Measurements from ENCODE around the gene CFAP221.

DNA sequence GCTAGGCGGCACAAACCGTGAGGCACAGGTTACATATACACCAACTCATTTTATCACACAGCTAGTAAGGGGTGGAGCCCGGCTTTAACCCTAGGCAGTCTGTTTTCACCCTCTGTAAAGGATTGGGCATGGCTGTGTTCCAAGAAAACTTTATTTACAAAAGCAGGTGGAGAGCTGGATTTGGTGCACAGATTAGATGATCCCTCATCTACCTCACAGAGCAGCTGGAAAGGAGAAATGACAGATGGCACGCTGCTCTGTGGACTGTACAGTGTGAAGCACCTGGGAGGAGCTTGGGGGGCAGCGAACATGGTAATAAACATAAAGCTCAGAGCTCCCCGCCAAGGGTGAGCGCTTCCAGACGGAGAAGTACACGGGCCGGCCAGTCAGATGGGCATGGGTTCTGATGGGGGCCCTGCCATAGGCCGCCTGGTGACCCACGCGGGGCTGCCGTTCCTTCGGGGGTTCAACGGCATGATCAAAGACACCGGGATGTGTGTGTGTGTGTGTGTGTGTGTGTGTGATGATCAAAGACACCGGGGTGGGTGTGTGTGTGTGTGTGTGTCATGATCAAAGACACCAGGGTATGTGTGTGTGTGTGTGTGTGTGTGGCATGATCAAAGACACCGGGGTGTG is 133.9 kb downstream of the CFAP221 start:
- TF ChIP-seq, protein P1, sequence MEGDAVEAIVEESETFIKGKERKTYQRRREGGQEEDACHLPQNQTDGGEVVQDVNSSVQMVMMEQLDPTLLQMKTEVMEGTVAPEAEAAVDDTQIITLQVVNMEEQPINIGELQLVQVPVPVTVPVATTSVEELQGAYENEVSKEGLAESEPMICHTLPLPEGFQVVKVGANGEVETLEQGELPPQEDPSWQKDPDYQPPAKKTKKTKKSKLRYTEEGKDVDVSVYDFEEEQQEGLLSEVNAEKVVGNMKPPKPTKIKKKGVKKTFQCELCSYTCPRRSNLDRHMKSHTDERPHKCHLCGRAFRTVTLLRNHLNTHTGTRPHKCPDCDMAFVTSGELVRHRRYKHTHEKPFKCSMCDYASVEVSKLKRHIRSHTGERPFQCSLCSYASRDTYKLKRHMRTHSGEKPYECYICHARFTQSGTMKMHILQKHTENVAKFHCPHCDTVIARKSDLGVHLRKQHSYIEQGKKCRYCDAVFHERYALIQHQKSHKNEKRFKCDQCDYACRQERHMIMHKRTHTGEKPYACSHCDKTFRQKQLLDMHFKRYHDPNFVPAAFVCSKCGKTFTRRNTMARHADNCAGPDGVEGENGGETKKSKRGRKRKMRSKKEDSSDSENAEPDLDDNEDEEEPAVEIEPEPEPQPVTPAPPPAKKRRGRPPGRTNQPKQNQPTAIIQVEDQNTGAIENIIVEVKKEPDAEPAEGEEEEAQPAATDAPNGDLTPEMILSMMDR (conservative IDR thresholded peaks at IDR 0.05), result no peak
- no peak for TF ChIP-seq EZH2 (IDR thresholded peaks at IDR 0.05; ENCODE audit: low read depth)

Measured in PC-9 (cell line).